ENCODE results near the gene ZIC2. TPM values are rescaled to one million over a fixed set of nuclear protein-coding genes. Genes with fewer than 3 reads are reported as not detected.

Gene ZIC2
- total RNA-seq, 1 experiment from 2014 or later, result 426 TPM

DNA sequence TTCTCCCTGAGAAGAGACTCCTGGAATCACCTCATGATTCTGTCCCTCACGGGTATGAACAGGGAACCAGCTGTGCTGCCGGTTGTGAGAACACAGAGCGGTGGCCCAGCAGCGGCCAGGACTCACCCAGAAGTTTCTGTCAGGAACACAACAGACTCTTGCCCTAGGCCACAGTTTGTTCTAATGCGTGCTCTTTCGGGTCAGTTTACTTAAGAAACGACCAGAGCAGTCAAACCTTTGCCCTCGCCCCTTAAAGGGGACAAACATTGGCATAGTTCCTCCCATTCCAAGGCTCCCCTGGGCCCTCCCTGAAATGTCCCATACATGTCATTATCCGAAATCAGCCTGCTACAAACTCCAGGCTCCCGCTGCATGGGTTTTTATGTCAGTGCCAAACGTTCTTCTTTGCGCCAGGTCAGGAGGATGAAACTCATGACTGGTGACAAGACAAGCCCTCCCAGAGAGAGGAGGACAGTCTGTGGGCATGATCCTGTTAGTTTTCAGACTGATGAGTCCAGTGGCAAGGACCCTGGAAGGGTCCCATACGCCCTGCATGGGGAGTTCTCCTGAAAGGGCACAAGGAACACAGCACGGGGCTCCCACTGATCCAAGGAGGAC is 28.3 kb upstream of the ZIC2 start:
- H2BK5ac ChIP-seq (ENCODE audit: insufficient read length, low read length), result no peak overlapping the region
- no peak overlapping the region for H4K5ac ChIP-seq (ENCODE audit: insufficient read length, low read depth, low read length)
- no peaks in the 10 kb centered on the region for H3K9me3 ChIP-seq (ENCODE audit: control insufficient read depth, low read depth, low read length)
- H2BK120ac ChIP-seq (ENCODE audit: low read depth, low read length, poor library complexity, severe bottlenecking), result no peak overlapping the region
- no peak overlapping the region for H3K56ac ChIP-seq (ENCODE audit: insufficient read length, low read depth, low read length)
- H3K4ac ChIP-seq (ENCODE audit: low read depth, low read length), result no peak overlapping the region
- peaks cover 24% of the 10 kb centered on the region for H3K23me2 ChIP-seq (ENCODE audit: insufficient read length, low read depth, low read length, poor library complexity, severe bottlenecking)
- no peak overlapping the region for H3K18ac ChIP-seq (ENCODE audit: insufficient read length, low read depth, low read length)
- Mint-ChIP-seq H3K9me3 (no peaks in the 10 kb centered on the region), H3K36me3 (ENCODE audit: insufficient read depth in 1 of 3, low read depth in 3 of 3) (no peaks in the 10 kb centered on the region; a peak in 2 of 7 replicates), H3K4me1 (peaks cover 38 to 48% of the 10 kb centered on the region in 2 experiments), H3K4me3 (no peak overlapping the region), H3K27ac (no peak overlapping the region), H3K27me3 (ENCODE audit: low read depth) (peaks cover 73% of the 10 kb centered on the region)
- WGBS (ENCODE audit: extremely low coverage, insufficient read length, low lambda C conversion rate), result no CpG with 5 or more reads among the region's 14 CpGs
- no peaks in the 10 kb centered on the region for H4K20me1 ChIP-seq (ENCODE audit: control insufficient read depth, insufficient read depth, insufficient read length)
- DNase-seq, result no peak
- no peak overlapping the region for H3K14ac ChIP-seq (ENCODE audit: insufficient read depth, low read length)
- H3T11ph ChIP-seq (ENCODE audit: low read length), result no peak overlapping the region
- H2BK20ac ChIP-seq (ENCODE audit: low read depth, low read length, poor library complexity, severe bottlenecking), result no peak overlapping the region
- no peak overlapping the region for H4K91ac ChIP-seq (ENCODE audit: insufficient read length, low read depth, low read length)
- H3K27me3 ChIP-seq (ENCODE audit: insufficient read depth, low read length), result peaks cover 14% of the 10 kb centered on the region; the same call in 1 of the 2 replicates
- no peak overlapping the region for H2AFZ ChIP-seq (ENCODE audit: low read length)
- no peak overlapping the region for H3K4me2 ChIP-seq (ENCODE audit: insufficient read depth, insufficient read length, low read length)
- H2BK15ac ChIP-seq (ENCODE audit: low read depth, low read length), result no peak overlapping the region
- no peak overlapping the region for H4K8ac ChIP-seq (replicated peaks; ENCODE audit: insufficient read length, low read depth, low read length)
- H3K79me1 ChIP-seq (ENCODE audit: insufficient read depth, low read depth, low read length, poor library complexity, severe bottlenecking), result no peaks in the 10 kb centered on the region
- H3K27ac ChIP-seq (ENCODE audit: insufficient read length, low read depth, low read length), result no peak overlapping the region
- H3K23ac ChIP-seq (ENCODE audit: insufficient read length, low read depth, low read length), result no peak overlapping the region
- TF ChIP-seq, protein P1, sequence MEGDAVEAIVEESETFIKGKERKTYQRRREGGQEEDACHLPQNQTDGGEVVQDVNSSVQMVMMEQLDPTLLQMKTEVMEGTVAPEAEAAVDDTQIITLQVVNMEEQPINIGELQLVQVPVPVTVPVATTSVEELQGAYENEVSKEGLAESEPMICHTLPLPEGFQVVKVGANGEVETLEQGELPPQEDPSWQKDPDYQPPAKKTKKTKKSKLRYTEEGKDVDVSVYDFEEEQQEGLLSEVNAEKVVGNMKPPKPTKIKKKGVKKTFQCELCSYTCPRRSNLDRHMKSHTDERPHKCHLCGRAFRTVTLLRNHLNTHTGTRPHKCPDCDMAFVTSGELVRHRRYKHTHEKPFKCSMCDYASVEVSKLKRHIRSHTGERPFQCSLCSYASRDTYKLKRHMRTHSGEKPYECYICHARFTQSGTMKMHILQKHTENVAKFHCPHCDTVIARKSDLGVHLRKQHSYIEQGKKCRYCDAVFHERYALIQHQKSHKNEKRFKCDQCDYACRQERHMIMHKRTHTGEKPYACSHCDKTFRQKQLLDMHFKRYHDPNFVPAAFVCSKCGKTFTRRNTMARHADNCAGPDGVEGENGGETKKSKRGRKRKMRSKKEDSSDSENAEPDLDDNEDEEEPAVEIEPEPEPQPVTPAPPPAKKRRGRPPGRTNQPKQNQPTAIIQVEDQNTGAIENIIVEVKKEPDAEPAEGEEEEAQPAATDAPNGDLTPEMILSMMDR (conservative IDR thresholded peaks at IDR 0.05), result no peak
- H3K4me1 ChIP-seq (ENCODE audit: insufficient read depth, low read length), result peaks cover 4% of the 10 kb centered on the region; the same call in 1 of the 2 replicates
- H2BK12ac ChIP-seq (ENCODE audit: insufficient read length, low read depth, low read length), result no peak overlapping the region
- H3K9ac ChIP-seq (ENCODE audit: extremely low read depth, insufficient read length, low read length), result no peak overlapping the region
- no peak overlapping the region for H2AK5ac ChIP-seq (ENCODE audit: insufficient read length, low read length)
- H3K79me2 ChIP-seq (ENCODE audit: insufficient read depth, low read length), result no peaks in the 10 kb centered on the region

Data from H9 (cell line).